Tibial artery (tissue), 4 donors: ENCODE measurements around the gene CPE.
A peak's percentile ranks its signal among the peaks of the same experiment; 100 is the strongest.

Source experiments
- DNase-seq, 2 donors: peaks; one replicate each; pipeline ENCODE4 v3.0.0-alpha.2; 2019
- H3K27ac ChIP-seq, 2 donors: fragments of 200-600 bp; sonication (generic) in 1 of 2; 1 replicate in 1 of 2; 2 replicates in 1 of 2; pipeline ENCODE4 v1.5.1; 2018 to 2019; ENCODE audit warnings: mild to moderate bottlenecking in 1 of 2
- H3K27me3 ChIP-seq, 2 donors: fragments of 200-600 bp; sonication (generic) in 1 of 2; one replicate each; pipeline versions ENCODE4 v1.5.1 to v1.6.0; 2016 to 2019
- H3K36me3 ChIP-seq, 3 donors: fragments of 200-600 bp; sonication (generic) in 2 of 3; one replicate each; pipeline ENCODE4 v1.5.1; 2016 to 2019; ENCODE audit warnings: mild to moderate bottlenecking in 2 of 3
- H3K4me1 ChIP-seq, 4 donors: fragments of 200-600 bp; sonication (generic) in 2 of 4; 1 replicate in 3 of 4; 2 replicates in 1 of 4; pipeline ENCODE4 v1.5.1; 2016 to 2019
- H3K4me3 ChIP-seq, 2 donors: fragments of 200-600 bp; sonication (generic) in 1 of 2; 1 replicate in 1 of 2; 2 replicates in 1 of 2; pipeline ENCODE4 v1.5.1; 2018 to 2019; ENCODE audit warnings: mild to moderate bottlenecking in 2 of 2
- H3K9me3 ChIP-seq, 3 donors: fragments of 200-600 bp; sonication (generic) in 1 of 3; one replicate each; pipeline ENCODE4 v1.5.1; 2016 to 2019
- CTCF ChIP-seq, 2 experiments: fragments of 200-600 bp in 1 of 2; fragments of 450-650 bp in 1 of 2; IDR thresholded peaks; one replicate each; pipeline ENCODE4 v1.5.1; 2017 to 2019; ENCODE audit warnings: antibody characterized with exemption in 2 of 2, mild to moderate bottlenecking in 1 of 2, moderate library complexity in 1 of 2
- intact Hi-C: fragments of 100-400 bp; cut with DNase I; formaldehyde crosslinking; loops from one replicate; pipeline ENCODE4 v1.15.0; 2023; ENCODE audit warnings: low total_unique reads

The CPE gene

GRCh38 chr4:165464376-165464775 lies 85.6 kb downstream of the CPE start:
- intact Hi-C loops, result loop anchor here (2.0 to 5.0 kb wide), 3 partner anchors 87 to 332 kb away; partner anchors contain the start of gene CPE
- peaks cover 10 to 18% (median 15%) of the 10 kb centered on the region in 3 donors for H3K36me3 ChIP-seq
- H3K9me3 ChIP-seq, result no peaks in the 10 kb centered on the region
- no peak overlapping the region for H3K4me3 ChIP-seq
- peaks cover 0 to 38% (median 20%) of the 10 kb centered on the region in 4 donors for H3K4me1 ChIP-seq
- no peak for DNase-seq
- TF ChIP-seq CTCF (IDR thresholded peaks at IDR 0.05), result no peak
- H3K27ac ChIP-seq, result peak overlapping the region in 1 of 2 donors; percentile 38
- no peaks in the 10 kb centered on the region for H3K27me3 ChIP-seq

GRCh38 chr4:165464813-165465381 lies 86.1 kb downstream of the CPE start:
- H3K4me1 ChIP-seq, result peaks cover 0 to 37% (median 20%) of the 10 kb centered on the region in 4 donors
- no peak for DNase-seq
- intact Hi-C loops, result loop anchor here (2.0 to 5.0 kb wide), 3 partner anchors 88 to 332 kb away; partner anchors contain the start of gene CPE

GRCh38 chr4:165470009-165470408 lies 91.2 kb downstream of the CPE start:
- TF ChIP-seq CTCF (IDR thresholded peaks at IDR 0.05), result no peak
- Histone ChIP-seq H3K4me1 (peaks cover 0 to 2% (median 0%) of the 10 kb centered on the region in 4 donors), H3K9me3 (no peaks in the 10 kb centered on the region), H3K27me3 (no peaks in the 10 kb centered on the region), H3K36me3 (peaks cover 13 to 30% (median 18%) of the 10 kb centered on the region in 3 donors), H3K4me3 (no peak overlapping the region), H3K27ac (no peak overlapping the region)
- intact Hi-C loops, result no loop called here
- no peak for DNase-seq

More at GRCh38 chr4:165464813-165465381, 86.1 kb downstream of the CPE start:
- Histone ChIP-seq H3K36me3 (peaks cover 11 to 18% (median 17%) of the 10 kb centered on the region in 3 donors), H3K9me3 (no peaks in the 10 kb centered on the region), H3K27me3 (no peaks in the 10 kb centered on the region), H3K27ac (peak overlapping the region in 1 of 2 donors; percentile 38), H3K4me3 (no peak overlapping the region)
- TF ChIP-seq CTCF (IDR thresholded peaks at IDR 0.05), result peak; percentile 75 to 82

GRCh38 chr4:165472943-165473676 lies 94.3 kb downstream of the CPE start:
- H3K27me3 ChIP-seq, result no peaks in the 10 kb centered on the region
- no peak overlapping the region for H3K4me3 ChIP-seq
- no peaks in the 10 kb centered on the region for H3K9me3 ChIP-seq
- no peak for DNase-seq
- H3K4me1 ChIP-seq, result peaks cover 0 to 9% (median 0%) of the 10 kb centered on the region in 4 donors
- intact Hi-C loops, result no loop called here
- TF ChIP-seq CTCF (IDR thresholded peaks at IDR 0.05), result no peak
- H3K36me3 ChIP-seq, result peaks cover 11 to 24% (median 13%) of the 10 kb centered on the region in 3 donors
- no peak overlapping the region for H3K27ac ChIP-seq

GRCh38 chr4:165474784-165475705 lies 96.2 kb downstream of the CPE start:
- Histone ChIP-seq H3K4me1 (peaks cover 0 to 9% (median 0%) of the 10 kb centered on the region in 4 donors), H3K4me3 (no peak overlapping the region), H3K9me3 (no peaks in the 10 kb centered on the region), H3K27me3 (no peaks in the 10 kb centered on the region), H3K27ac (no peak overlapping the region), H3K36me3 (peaks cover 0 to 12% (median 6%) of the 10 kb centered on the region in 3 donors)
- DNase-seq, result no peak
- intact Hi-C loops, result no loop called here
- no peak for TF ChIP-seq CTCF (IDR thresholded peaks at IDR 0.05)
